HepG2 (cell line): ENCODE results near the gene CD69. TPM values are rescaled to one million over a fixed set of nuclear protein-coding genes. Genes with fewer than 3 reads are reported as not detected.

Experiments
- ATAC-seq: fragments of 200-7000 bp; cut with Tn5 transposase; 3 replicates; pipeline ENCODE4 v1.9.1; 2020; ENCODE audit warnings: mild to moderate bottlenecking, moderate library complexity
- BruUV-seq: library from RNA; stranded (reverse); fragments of 400-500 nt; replicated peaks from 2 replicates; lab custom pipeline; 2021; lab: Mats Ljungman, UMichigan
- CTCF ChIA-PET: fragments of 300-600 bp; formaldehyde crosslinking; extraction: SDS; loops from one replicate; lab custom pipeline; 2021; ENCODE audit warnings: low total read pairs, inconsistent platforms, low intra/inter-chr PET ratio; lab: Yijun Ruan, JAX
- POLR2A ChIA-PET: fragments of 350-600 bp; sonication (Branson Sonifier 250); formaldehyde crosslinking; loops from one replicate; lab custom pipeline; 2020; ENCODE audit warnings: antibody characterized with exemption, inconsistent platforms; lab: Yijun Ruan, JAX
- DNase-seq: peaks from one replicate; pipeline ENCODE4 v3.0.0-alpha.2; 2015; ENCODE audit warnings: low spot score
- FAIRE-seq: peaks from 3 replicates; lab custom pipeline; 2011; peaks lifted over from hg19 to GRCh38; lab: Jason Lieb, UNC
- H2AFZ ChIP-seq: one replicate; pipeline ENCODE4 v1.6.1; 2011; ENCODE audit warnings: low read length, inconsistent platforms
- H3K27ac ChIP-seq: fragments of 300-600 bp; 3 replicates; pipeline ENCODE4 v1.8.0; 2011; ENCODE audit warnings: mixed run types, mild to moderate bottlenecking, mixed read lengths, low read length, inconsistent platforms; ENCODE audit not compliant: insufficient read depth; ENCODE audit errors: extremely low read length
- H3K27me3 ChIP-seq, 2 experiments: fragments of 200-600 bp in 1 of 2; 2 replicates in 1 of 2; 3 replicates in 1 of 2; pipeline versions ENCODE4 v1.6.0 to v1.8.0; 2011; ENCODE audit warnings: low read length in 2 of 2, mild to moderate bottlenecking in 2 of 2, moderate library complexity in 2 of 2, inconsistent platforms in 1 of 2; ENCODE audit not compliant: insufficient read depth in 2 of 2, control insufficient read depth in 1 of 2
- H3K36me3 ChIP-seq, 2 experiments: fragments of 200-600 bp in 1 of 2; replicated peaks in 1 of 2; 2 replicates in 1 of 2; 3 replicates in 1 of 2; pipeline versions ENCODE4 v1.5.1 to v1.8.0; 2011; ENCODE audit warnings: low read length in 2 of 2, inconsistent platforms in 1 of 2; ENCODE audit not compliant: insufficient read depth in 2 of 2, control insufficient read depth in 1 of 2
- H3K4me1 ChIP-seq: 2 replicates; pipeline ENCODE4 v1.5.1; 2012; ENCODE audit warnings: low read length, inconsistent platforms; ENCODE audit not compliant: insufficient read depth
- H3K4me2 ChIP-seq: 2 replicates; pipeline ENCODE4 v1.6.0; 2011; ENCODE audit warnings: low read depth, low read length, inconsistent platforms
- H3K4me3 ChIP-seq, 3 experiments: fragments of 200-600 bp in 1 of 3; sonication (generic), shearing (Covaris generic) in 1 of 3; replicated peaks in 1 of 3; 2 replicates each; pipeline ENCODE4 v1.5.1; 2011 to 2016; ENCODE audit warnings: low read length in 3 of 3, inconsistent platforms in 2 of 3, low read depth in 2 of 3, mild to moderate bottlenecking in 2 of 3, control low read depth in 1 of 3, mixed read lengths in 1 of 3; ENCODE audit not compliant: insufficient read depth in 1 of 3
- H3K79me2 ChIP-seq: one replicate; pipeline ENCODE4 v1.6.1; 2011; ENCODE audit warnings: low read length, inconsistent platforms; ENCODE audit not compliant: insufficient read depth
- H3K9ac ChIP-seq: 2 replicates; pipeline ENCODE4 v1.6.0; 2011; ENCODE audit warnings: mild to moderate bottlenecking, low read depth, low read length, inconsistent platforms; ENCODE audit not compliant: insufficient read depth
- H3K9me3 ChIP-seq: 2 replicates; pipeline ENCODE4 v1.5.1; 2012; ENCODE audit warnings: mild to moderate bottlenecking, low read length
- H4K20me1 ChIP-seq: 2 replicates; pipeline ENCODE4 v1.6.0; 2011; ENCODE audit warnings: inconsistent platforms, mild to moderate bottlenecking, low read length, moderate library complexity; ENCODE audit not compliant: insufficient read depth
- FOXC1 ChIP-seq: sonication (generic); formaldehyde crosslinking; IDR thresholded peaks from 2 replicates; pipeline ENCODE4 v1.8.0; 2022; ENCODE audit warnings: mild to moderate bottlenecking, missing genetic modification reagents, borderline replicate concordance
- FOXK2 ChIP-seq: fragments of 450-650 bp; IDR thresholded peaks from 2 replicates; pipeline ENCODE4 v1.6.1; 2016
- HNF4G ChIP-seq, 2 experiments: sonication (generic) in 1 of 2; formaldehyde crosslinking in 1 of 2; IDR thresholded peaks; 2 replicates each; pipeline versions ENCODE4 v1.4.0 to v1.6.1; 2011 to 2020; ENCODE audit warnings: borderline replicate concordance in 2 of 2, low read depth in 2 of 2, mild to moderate bottlenecking in 2 of 2, low read length in 1 of 2, missing genetic modification reagents in 1 of 2, moderate library complexity in 1 of 2
- HNRNPH1 ChIP-seq: fragments of 200-400 bp; formaldehyde crosslinking; optimal IDR thresholded peaks from 2 replicates; pipeline ENCODE3; 2017; ENCODE audit warnings: mild to moderate bottlenecking, low read depth, low read length
- JARID2 ChIP-seq: sonication (generic); formaldehyde crosslinking; IDR thresholded peaks from 2 replicates; pipeline ENCODE4 v1.8.1; 2023; ENCODE audit warnings: missing genetic modification reagents, inconsistent platforms; ENCODE audit not compliant: insufficient replicate concordance
- PAF1 ChIP-seq: IDR thresholded peaks from 2 replicates; pipeline ENCODE4 v1.6.1; 2016; ENCODE audit warnings: missing genetic modification reagents, missing compliant biosample characterization
- ZFP41 ChIP-seq: sonication (generic); formaldehyde crosslinking; IDR thresholded peaks from 2 replicates; pipeline ENCODE4 v1.4.0; 2020; ENCODE audit warnings: mild to moderate bottlenecking, missing genetic modification reagents, borderline replicate concordance
- ZNF331 ChIP-seq: sonication (generic); formaldehyde crosslinking; IDR thresholded peaks from 2 replicates; pipeline ENCODE4 v1.4.0; 2020; ENCODE audit warnings: missing genetic modification reagents
- ZNF460 ChIP-seq: sonication (generic); formaldehyde crosslinking; IDR thresholded peaks from 2 replicates; pipeline ENCODE4 v1.5.1; 2020; ENCODE audit warnings: missing genetic modification reagents, mild to moderate bottlenecking, borderline replicate concordance
- ZNF468 ChIP-seq: sonication (generic); formaldehyde crosslinking; IDR thresholded peaks from 2 replicates; pipeline ENCODE4 v1.8.0; 2022; ENCODE audit warnings: mild to moderate bottlenecking, moderate library complexity, missing genetic modification reagents
- ZNF549 ChIP-seq: sonication (generic); formaldehyde crosslinking; IDR thresholded peaks from 2 replicates; pipeline ENCODE4 v1.5.0; 2020; ENCODE audit warnings: missing genetic modification reagents
- ZNF589 ChIP-seq: sonication (generic); formaldehyde crosslinking; conservative IDR thresholded peaks from 2 replicates; pipeline ENCODE4 v1.8.0; 2022; ENCODE audit warnings: mild to moderate bottlenecking, moderate library complexity, missing genetic modification reagents
- ZNF713 ChIP-seq: sonication (generic); formaldehyde crosslinking; IDR thresholded peaks from 2 replicates; pipeline ENCODE4 v1.4.0; 2020; ENCODE audit warnings: mild to moderate bottlenecking, missing genetic modification reagents
- ZNF891 ChIP-seq: sonication (generic); formaldehyde crosslinking; IDR thresholded peaks from 2 replicates; pipeline ENCODE4 v1.5.0; 2020; ENCODE audit warnings: mild to moderate bottlenecking, missing genetic modification reagents
- WGBS: methylation state at CpG from one replicate; pipeline ENCODE4 v1.1.6; 2017; ENCODE audit warnings: low lambda C conversion rate; 5-methylcytosine and 5-hydroxymethylcytosine counted together
- in situ Hi-C: cut with HindIII; loops from 2 replicates; pipeline ENCODE4 v1.10.0; 2017; ENCODE audit warnings: low pct_unique_long_range_greater_than_20kb; ENCODE audit not compliant: extremely low pct_ligation_motif_present
- intact Hi-C: fragments of 100-400 bp; cut with micrococcal nuclease; formaldehyde crosslinking; loops from one replicate; pipeline ENCODE4 v1.10.0; 2022; ENCODE audit not compliant: unreplicated experiment
- polyA plus RNA-seq, 8 experiments: library from polyadenylated mRNA; depleted of rRNA in 3 of 8; stranded (reverse) in 7 of 8; unstranded in 1 of 8; fragments of >200 nt; fragmentation: Illumina TruSeq in 4 of 8; extraction: Trizol in 4 of 8; gene quantifications; 2 replicates each; pipeline versions ENCODE4 v1.2.1 to v1.2.3, GENCODE V29; 2011 to 2016; ENCODE audit warnings: low read depth in 4 of 8, missing spikeins in 1 of 8, mixed read lengths in 1 of 8; ENCODE audit not compliant: insufficient read depth in 1 of 8
- total RNA-seq, 5 experiments: library from RNA; depleted of rRNA; stranded (reverse); fragments of >200 nt; fragmentation: Illumina TruSeq; extraction: Trizol; gene quantifications; 2 replicates each; pipeline ENCODE4 v1.2.3, GENCODE V29; 2016; ENCODE audit warnings: low read depth in 1 of 5
- TF ChIP-seq, protein P1 (sequence below): sonication (generic); formaldehyde crosslinking; IDR thresholded peaks from 2 replicates; pipeline ENCODE4 v1.9.0; 2022; ENCODE audit warnings: missing genetic modification reagents, mild to moderate bottlenecking, borderline replicate concordance
- TF ChIP-seq, protein P2 (sequence below): sonication (generic); formaldehyde crosslinking; IDR thresholded peaks from 2 replicates; pipeline ENCODE4 v1.5.1; 2020; ENCODE audit warnings: missing genetic modification reagents, mild to moderate bottlenecking, borderline replicate concordance
- TF ChIP-seq, protein P3 (sequence below): sonication (generic); formaldehyde crosslinking; IDR thresholded peaks from 2 replicates; pipeline ENCODE4 v1.8.0; 2022; ENCODE audit warnings: low read depth, missing genetic modification reagents

CD69 gene
- total and polyA plus RNA-seq, 2 of the 13 experiments (the other 11 are each of a cell fraction or from before 2014, with no cell fraction given), result not detected

DNA sequence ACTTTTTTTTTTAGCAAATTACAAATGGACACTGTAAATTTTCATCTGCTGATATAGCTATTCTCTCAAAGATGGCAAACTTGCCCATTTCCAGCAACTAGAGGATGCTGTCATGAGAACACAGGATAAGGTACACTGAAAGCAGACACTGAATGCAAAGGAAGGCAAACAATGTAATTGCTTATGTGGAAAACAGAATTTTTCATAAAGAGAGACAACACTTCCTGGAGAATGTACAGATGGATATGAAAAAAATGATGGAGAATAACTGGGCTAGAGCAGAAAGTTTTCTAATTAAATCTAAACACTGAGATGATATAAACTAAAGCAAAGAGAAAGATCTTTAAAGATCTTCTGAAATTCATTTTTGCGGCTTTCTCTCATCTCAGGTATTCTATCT is 581 bp downstream of the CD69 start:
- Histone ChIP-seq H3K9ac (no peak overlapping the region), H3K4me1 (no peaks in the 10 kb centered on the region), H3K27ac (no peak overlapping the region), H3K9me3 (no peaks in the 10 kb centered on the region), H2AFZ (no peak overlapping the region), H3K27me3 (peaks cover 0 to 6% of the 10 kb centered on the region in 2 experiments; a peak in 2 of 5 replicates), H3K4me3 (no peak overlapping the region), H4K20me1 (no peaks in the 10 kb centered on the region), H3K4me2 (no peak overlapping the region), H3K36me3 (no peaks in the 10 kb centered on the region), H3K79me2 (no peaks in the 10 kb centered on the region)
- in situ Hi-C loops (no loop called here), intact Hi-C loops (no loop called here)
- 46% methylated on average over 1 of the region's 1 CpG for WGBS
- no peak for DNase-seq
- CTCF ChIA-PET, result no interaction called here
- no peak for ATAC-seq
- no TSS peak for BruUV-seq
- POLR2A ChIA-PET, result no interaction called here
- no peak for FAIRE-seq
- no peak for TF ChIP-seq ZNF549 (CRISPR knock-in tag)
- TF ChIP-seq HNRNPH1, result no peak
- TF ChIP-seq, protein P1, sequence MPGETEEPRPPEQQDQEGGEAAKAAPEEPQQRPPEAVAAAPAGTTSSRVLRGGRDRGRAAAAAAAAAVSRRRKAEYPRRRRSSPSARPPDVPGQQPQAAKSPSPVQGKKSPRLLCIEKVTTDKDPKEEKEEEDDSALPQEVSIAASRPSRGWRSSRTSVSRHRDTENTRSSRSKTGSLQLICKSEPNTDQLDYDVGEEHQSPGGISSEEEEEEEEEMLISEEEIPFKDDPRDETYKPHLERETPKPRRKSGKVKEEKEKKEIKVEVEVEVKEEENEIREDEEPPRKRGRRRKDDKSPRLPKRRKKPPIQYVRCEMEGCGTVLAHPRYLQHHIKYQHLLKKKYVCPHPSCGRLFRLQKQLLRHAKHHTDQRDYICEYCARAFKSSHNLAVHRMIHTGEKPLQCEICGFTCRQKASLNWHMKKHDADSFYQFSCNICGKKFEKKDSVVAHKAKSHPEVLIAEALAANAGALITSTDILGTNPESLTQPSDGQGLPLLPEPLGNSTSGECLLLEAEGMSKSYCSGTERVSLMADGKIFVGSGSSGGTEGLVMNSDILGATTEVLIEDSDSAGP (CRISPR knock-in tag), result no peak
- no peak for TF ChIP-seq ZNF460 (CRISPR knock-in tag)
- TF ChIP-seq FOXC1, result no peak
- TF ChIP-seq JARID2, result no peak
- no peak for TF ChIP-seq ZNF589 (CRISPR knock-in tag)
- TF ChIP-seq ZFP41 (CRISPR knock-in tag), result no peak
- no peak for TF ChIP-seq HNF4G (IDR thresholded peaks at IDR 0.05; ENCODE audit: borderline replicate concordance, low read depth, low read length)
- TF ChIP-seq HNF4G (CRISPR knock-in tag; IDR thresholded peaks at IDR 0.05; ENCODE audit: borderline replicate concordance, low read depth), result no peak
- TF ChIP-seq, protein P2, sequence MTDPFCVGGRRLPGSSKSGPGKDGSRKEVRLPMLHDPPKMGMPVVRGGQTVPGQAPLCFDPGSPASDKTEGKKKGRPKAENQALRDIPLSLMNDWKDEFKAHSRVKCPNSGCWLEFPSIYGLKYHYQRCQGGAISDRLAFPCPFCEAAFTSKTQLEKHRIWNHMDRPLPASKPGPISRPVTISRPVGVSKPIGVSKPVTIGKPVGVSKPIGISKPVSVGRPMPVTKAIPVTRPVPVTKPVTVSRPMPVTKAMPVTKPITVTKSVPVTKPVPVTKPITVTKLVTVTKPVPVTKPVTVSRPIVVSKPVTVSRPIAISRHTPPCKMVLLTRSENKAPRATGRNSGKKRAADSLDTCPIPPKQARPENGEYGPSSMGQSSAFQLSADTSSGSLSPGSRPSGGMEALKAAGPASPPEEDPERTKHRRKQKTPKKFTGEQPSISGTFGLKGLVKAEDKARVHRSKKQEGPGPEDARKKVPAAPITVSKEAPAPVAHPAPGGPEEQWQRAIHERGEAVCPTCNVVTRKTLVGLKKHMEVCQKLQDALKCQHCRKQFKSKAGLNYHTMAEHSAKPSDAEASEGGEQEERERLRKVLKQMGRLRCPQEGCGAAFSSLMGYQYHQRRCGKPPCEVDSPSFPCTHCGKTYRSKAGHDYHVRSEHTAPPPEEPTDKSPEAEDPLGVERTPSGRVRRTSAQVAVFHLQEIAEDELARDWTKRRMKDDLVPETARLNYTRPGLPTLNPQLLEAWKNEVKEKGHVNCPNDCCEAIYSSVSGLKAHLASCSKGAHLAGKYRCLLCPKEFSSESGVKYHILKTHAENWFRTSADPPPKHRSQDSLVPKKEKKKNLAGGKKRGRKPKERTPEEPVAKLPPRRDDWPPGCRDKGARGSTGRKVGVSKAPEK, result no peak
- TF ChIP-seq FOXK2, result no peak
- TF ChIP-seq ZNF331 (CRISPR knock-in tag), result no peak
- no peak for TF ChIP-seq ZNF891 (CRISPR knock-in tag)
- TF ChIP-seq, protein P3, sequence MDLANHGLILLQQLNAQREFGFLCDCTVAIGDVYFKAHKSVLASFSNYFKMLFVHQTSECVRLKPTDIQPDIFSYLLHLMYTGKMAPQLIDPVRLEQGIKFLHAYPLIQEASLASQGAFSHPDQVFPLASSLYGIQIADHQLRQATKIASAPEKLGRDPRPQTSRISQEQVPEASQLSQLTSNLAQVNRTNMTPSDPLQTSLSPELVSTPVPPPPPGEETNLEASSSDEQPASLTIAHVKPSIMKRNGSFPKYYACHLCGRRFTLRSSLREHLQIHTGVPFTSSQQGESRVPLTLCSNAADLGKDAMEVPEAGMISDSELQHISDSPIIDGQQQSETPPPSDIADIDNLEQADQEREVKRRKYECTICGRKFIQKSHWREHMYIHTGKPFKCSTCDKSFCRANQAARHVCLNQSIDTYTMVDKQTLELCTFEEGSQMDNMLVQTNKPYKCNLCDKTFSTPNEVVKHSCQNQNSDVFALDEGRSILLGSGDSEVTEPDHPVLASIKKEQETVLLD, result no peak
- no peak for TF ChIP-seq ZNF468 (CRISPR knock-in tag)
- TF ChIP-seq PAF1 (CRISPR knock-in tag), result no peak
- no peak for TF ChIP-seq ZNF713 (CRISPR knock-in tag)
